ENCODE data around the gene AP1B1. TPM values are rescaled to one million over a fixed set of nuclear protein-coding genes. Genes with fewer than 3 reads are reported as not detected.
"Not testable (repeated sequence)": the region's sequence is repeated elsewhere in the genome, so short reads cannot be mapped to it uniquely, and the experiment has no call there.

Gene AP1B1
- polyA plus RNA-seq, 2 of the 4 experiments (the other 2 are of a cell fraction): 22.5 to 27.0 TPM

DNA sequence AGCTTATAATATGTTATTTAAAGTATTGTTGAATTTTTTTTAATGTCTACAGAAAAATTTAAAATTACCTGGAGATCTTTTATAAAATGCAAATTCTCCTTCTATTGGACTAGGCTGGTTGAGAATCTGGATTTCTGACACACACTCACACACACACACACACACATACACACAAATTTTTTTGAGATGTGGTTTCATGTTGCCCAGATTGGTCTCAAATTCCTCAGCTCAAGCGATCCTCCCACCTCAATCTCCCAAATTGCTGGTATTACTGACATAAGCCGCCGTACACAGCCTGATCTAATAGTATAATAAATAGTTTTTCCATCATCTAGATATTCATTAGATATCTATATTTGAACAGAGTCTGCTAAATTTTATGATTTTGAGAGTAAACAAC, 45.5 kb upstream of the AP1B1 start (continued):
- no peak for TF ChIP-seq ZC3H11A (IDR thresholded peaks at IDR 0.05)

GRCh38 chr22:29431986-29432385, 43.6 kb upstream of the AP1B1 start:
- ChIA-PET POLR2A (no interaction called here), CTCF (interaction anchor here (1.1 to 1.5 kb wide), 2 partner anchors 8 to 38 kb away, joined by 3 read pairs; no protein-coding TSS in a partner anchor)
- no peak overlapping the region for H3K4me3 ChIP-seq
- H3K4me1 ChIP-seq: no peaks in the 10 kb centered on the region
- no peaks in the 10 kb centered on the region for H3K9me3 ChIP-seq
- FAIRE-seq: no peak
- 83% methylated on average over 5 of the region's 5 CpGs for WGBS (ENCODE audit: missing lambda C conversion rate)
- TF ChIP-seq, protein P1, sequence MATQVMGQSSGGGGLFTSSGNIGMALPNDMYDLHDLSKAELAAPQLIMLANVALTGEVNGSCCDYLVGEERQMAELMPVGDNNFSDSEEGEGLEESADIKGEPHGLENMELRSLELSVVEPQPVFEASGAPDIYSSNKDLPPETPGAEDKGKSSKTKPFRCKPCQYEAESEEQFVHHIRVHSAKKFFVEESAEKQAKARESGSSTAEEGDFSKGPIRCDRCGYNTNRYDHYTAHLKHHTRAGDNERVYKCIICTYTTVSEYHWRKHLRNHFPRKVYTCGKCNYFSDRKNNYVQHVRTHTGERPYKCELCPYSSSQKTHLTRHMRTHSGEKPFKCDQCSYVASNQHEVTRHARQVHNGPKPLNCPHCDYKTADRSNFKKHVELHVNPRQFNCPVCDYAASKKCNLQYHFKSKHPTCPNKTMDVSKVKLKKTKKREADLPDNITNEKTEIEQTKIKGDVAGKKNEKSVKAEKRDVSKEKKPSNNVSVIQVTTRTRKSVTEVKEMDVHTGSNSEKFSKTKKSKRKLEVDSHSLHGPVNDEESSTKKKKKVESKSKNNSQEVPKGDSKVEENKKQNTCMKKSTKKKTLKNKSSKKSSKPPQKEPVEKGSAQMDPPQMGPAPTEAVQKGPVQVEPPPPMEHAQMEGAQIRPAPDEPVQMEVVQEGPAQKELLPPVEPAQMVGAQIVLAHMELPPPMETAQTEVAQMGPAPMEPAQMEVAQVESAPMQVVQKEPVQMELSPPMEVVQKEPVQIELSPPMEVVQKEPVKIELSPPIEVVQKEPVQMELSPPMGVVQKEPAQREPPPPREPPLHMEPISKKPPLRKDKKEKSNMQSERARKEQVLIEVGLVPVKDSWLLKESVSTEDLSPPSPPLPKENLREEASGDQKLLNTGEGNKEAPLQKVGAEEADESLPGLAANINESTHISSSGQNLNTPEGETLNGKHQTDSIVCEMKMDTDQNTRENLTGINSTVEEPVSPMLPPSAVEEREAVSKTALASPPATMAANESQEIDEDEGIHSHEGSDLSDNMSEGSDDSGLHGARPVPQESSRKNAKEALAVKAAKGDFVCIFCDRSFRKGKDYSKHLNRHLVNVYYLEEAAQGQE (IDR thresholded peaks at IDR 0.05): no peak
- TF ChIP-seq SREBF2 (IDR thresholded peaks at IDR 0.05) (no peak), ESRRA (IDR thresholded peaks at IDR 0.05; ENCODE audit: borderline replicate concordance, low read length) (no peak), PHF8 (IDR thresholded peaks at IDR 0.05; ENCODE audit: borderline replicate concordance, low read depth) (no peak)
- ATAC-seq: no peak
- no peak overlapping the region for H3K4me2 ChIP-seq
- no peak for DNase-seq (ENCODE audit: low read depth in 1 of 2, low spot score in 1 of 2)
- no peak overlapping the region for H3K27ac ChIP-seq

- WGBS (ENCODE audit: missing lambda C conversion rate): 36% methylated on average over 2 of the region's 2 CpGs
- FAIRE-seq (no peak), DNase-seq (ENCODE audit: low read depth in 1 of 2, low spot score in 1 of 2) (no peak), ATAC-seq (no peak)
- no peak for TF ChIP-seq EHMT2 (IDR thresholded peaks at IDR 0.05; ENCODE audit: low read depth)
- no peak for TF ChIP-seq SREBF2 (IDR thresholded peaks at IDR 0.05)
- TF ChIP-seq KDM5A (IDR thresholded peaks at IDR 0.05): no peak
- H3K4me1 ChIP-seq: no peaks in the 10 kb centered on the region
- ChIA-PET POLR2A (no interaction called here), CTCF (interaction anchor here (1.2 kb wide), 1 partner anchor 42 kb away, joined by 3 read pairs; no protein-coding TSS in a partner anchor)
- no peak overlapping the region for H3K4me2 ChIP-seq
- no peak overlapping the region for H3K4me3 ChIP-seq
- no peaks in the 10 kb centered on the region for H3K9me3 ChIP-seq
- H3K27ac ChIP-seq: no peak overlapping the region
Measured at GRCh38 chr22:29427176-29427760, 38.9 kb upstream of the AP1B1 start.

DNA sequence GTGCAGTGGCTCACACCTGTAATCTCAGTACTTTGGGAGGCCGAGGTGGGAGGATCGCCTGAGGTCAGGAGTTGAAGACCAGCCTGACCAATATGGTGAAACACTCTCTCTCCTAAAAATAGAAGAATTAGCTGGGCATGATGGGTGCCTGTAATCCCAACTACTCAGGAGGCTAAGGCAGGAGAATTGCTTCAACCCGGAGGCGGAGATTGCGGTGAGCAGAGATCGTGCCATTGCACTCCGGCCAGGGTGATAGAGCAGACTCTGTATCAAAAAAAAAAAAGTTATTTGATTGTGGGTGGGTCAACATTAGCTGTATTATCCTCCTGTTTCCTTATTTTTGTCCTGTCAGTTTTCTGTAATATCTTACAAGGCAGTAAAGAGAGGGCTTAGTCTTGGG, 38.1 kb upstream of the AP1B1 start:
- CTCF ChIA-PET: no interaction called here
- DNase-seq (ENCODE audit: low read depth in 1 of 2, low spot score in 1 of 2) (no peak), ATAC-seq (no peak), FAIRE-seq (no peak)
- Histone ChIP-seq H3K4me1 (no peaks in the 10 kb centered on the region), H3K4me3 (no peak overlapping the region), H3K9me3 (no peaks in the 10 kb centered on the region), H3K4me2 (no peak overlapping the region), H3K27ac (no peak overlapping the region)
- POLR2A ChIA-PET: no interaction called here
- TF ChIP-seq EHF (CRISPR knock-in tag; IDR thresholded peaks at IDR 0.05) (no peak), CHD4 (IDR thresholded peaks at IDR 0.05; ENCODE audit: borderline replicate concordance) (no peak), PHF8 (IDR thresholded peaks at IDR 0.05; ENCODE audit: borderline replicate concordance, low read depth) (no peak), HDAC2 (IDR thresholded peaks at IDR 0.05) (no peak), RARB (CRISPR knock-in tag; IDR thresholded peaks at IDR 0.05) (no peak), JUN (IDR thresholded peaks at IDR 0.05) (no peak), JUNB (IDR thresholded peaks at IDR 0.05) (no peak), TFCP2L1 (CRISPR knock-in tag; IDR thresholded peaks at IDR 0.05) (no peak), TP53 (CRISPR knock-in tag; IDR thresholded peaks at IDR 0.05) (no peak)
- TF ChIP-seq, protein P2, sequence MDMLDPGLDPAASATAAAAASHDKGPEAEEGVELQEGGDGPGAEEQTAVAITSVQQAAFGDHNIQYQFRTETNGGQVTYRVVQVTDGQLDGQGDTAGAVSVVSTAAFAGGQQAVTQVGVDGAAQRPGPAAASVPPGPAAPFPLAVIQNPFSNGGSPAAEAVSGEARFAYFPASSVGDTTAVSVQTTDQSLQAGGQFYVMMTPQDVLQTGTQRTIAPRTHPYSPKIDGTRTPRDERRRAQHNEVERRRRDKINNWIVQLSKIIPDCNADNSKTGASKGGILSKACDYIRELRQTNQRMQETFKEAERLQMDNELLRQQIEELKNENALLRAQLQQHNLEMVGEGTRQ (IDR thresholded peaks at IDR 0.05): no peak
- WGBS (ENCODE audit: missing lambda C conversion rate): 85% methylated on average over 7 of the region's 7 CpGs

DNA sequence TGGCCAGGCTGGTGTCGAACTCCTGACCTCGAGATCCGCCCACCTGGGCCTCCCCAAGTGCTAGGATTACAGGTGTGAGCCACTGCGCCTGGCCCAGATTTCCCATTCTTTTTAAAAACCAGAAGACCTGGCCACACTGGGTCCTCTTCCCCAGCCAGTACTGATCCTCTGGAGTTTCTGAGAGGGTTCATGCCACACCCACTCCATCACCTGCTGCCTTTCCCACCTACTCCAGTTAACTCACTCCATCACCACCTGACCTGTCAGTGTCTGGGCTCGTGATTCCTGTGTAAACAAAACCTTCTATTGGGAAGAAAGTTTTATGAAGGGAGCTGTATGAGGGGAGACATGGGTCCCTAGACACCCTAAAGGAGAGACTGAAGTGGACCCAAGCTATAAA, 30.3 kb upstream of the AP1B1 start:
- H3K27ac ChIP-seq; DNase-seq (ENCODE audit: low read depth in 1 of 2, low spot score in 1 of 2); H3K9me3 ChIP-seq; CTCF ChIA-PET; FAIRE-seq; POLR2A ChIA-PET; H3K4me2 ChIP-seq; H3K4me1 ChIP-seq; H3K4me3 ChIP-seq; ATAC-seq: not testable (repeated sequence)
- WGBS (ENCODE audit: missing lambda C conversion rate): 50% methylated on average over 4 of the region's 5 CpGs

Measured in A549 (cell line).